Fibroblast of pulmonary artery (primary cell): ENCODE measurements around the gene PRAME.

Experiments
- DNase-seq: peaks from one replicate; pipeline ENCODE4 v3.0.0-alpha.2; 2010; ENCODE audit warnings: low read depth
- H3K4me3 ChIP-seq: replicated peaks from 2 replicates; pipeline ENCODE4 v1.5.1; 2011; ENCODE audit warnings: low read depth, mild to moderate bottlenecking, control low read depth, low read length, moderate library complexity
- TF ChIP-seq, protein P1 (sequence below): IDR thresholded peaks from 2 replicates; pipeline ENCODE4 v1.5.1; 2011; ENCODE audit warnings: mild to moderate bottlenecking, control low read depth, low read length, inconsistent platforms; ENCODE audit errors: missing control alignments

The PRAME gene

GRCh38 chr22:22571429-22571828, 12.4 kb upstream of the PRAME start:
- TF ChIP-seq, protein P1, sequence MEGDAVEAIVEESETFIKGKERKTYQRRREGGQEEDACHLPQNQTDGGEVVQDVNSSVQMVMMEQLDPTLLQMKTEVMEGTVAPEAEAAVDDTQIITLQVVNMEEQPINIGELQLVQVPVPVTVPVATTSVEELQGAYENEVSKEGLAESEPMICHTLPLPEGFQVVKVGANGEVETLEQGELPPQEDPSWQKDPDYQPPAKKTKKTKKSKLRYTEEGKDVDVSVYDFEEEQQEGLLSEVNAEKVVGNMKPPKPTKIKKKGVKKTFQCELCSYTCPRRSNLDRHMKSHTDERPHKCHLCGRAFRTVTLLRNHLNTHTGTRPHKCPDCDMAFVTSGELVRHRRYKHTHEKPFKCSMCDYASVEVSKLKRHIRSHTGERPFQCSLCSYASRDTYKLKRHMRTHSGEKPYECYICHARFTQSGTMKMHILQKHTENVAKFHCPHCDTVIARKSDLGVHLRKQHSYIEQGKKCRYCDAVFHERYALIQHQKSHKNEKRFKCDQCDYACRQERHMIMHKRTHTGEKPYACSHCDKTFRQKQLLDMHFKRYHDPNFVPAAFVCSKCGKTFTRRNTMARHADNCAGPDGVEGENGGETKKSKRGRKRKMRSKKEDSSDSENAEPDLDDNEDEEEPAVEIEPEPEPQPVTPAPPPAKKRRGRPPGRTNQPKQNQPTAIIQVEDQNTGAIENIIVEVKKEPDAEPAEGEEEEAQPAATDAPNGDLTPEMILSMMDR: no peak
- no peak for DNase-seq
- H3K4me3 ChIP-seq: no peak overlapping the region

GRCh38 chr22:22569218-22569617, 10.2 kb upstream of the PRAME start:
- no peak overlapping the region for H3K4me3 ChIP-seq
- TF ChIP-seq, protein P1: no peak
- DNase-seq: no peak

GRCh38 chr22:22565981-22566380, 6.9 kb upstream of the PRAME start:
- no peak overlapping the region for H3K4me3 ChIP-seq
- TF ChIP-seq, protein P1: no peak
- peak; percentile 62 for DNase-seq

DNA sequence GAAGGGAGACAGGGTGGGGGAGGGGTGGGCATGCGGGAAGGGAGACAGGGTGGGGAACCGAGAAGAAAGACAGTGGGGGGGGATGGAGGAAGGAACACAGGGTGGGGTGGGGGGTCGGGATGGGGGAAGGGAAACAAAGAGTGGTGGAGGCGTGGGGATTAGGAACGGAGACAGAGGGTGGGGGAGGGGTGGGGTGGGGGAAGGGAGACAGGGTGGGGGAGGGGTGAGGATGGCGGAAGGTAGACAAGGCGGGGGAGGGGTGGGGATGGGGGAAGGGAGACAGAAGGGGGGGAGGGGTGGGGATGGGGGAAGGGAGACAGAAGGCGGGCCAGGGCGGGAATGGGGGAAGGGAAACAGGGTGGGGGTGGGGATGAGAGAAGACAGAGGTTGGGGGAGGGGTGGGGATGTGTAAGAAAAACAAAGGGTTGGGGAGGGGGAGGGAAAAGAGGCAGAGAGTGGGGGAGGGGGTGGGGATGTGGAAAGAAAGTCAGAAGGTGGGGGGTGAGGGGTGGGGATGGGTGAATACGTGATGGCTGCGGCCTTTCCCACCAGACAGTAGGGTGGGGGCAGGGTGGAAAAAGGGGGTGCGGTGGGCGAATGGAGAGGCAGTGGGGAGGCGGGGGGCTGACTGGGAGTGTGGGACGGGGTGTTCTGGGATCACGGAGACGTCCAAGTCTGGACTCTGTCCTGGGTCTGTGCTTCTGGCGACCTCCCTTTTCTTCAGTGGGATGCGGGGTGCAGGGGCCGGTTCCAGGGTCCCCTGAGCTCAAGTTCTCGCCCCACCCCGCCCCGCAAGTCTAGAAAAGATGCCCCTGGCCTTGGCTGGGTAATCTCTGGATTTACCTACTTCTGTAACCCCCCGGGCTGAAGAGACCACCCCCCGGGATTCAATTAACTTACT, 744 bp downstream of the PRAME start:
- DNase-seq: no peak
- TF ChIP-seq, protein P1: no peak
- H3K4me3 ChIP-seq: no peak overlapping the region

GRCh38 chr22:22556995-22557925, 1.8 kb downstream of the PRAME start:
- no peak overlapping the region for H3K4me3 ChIP-seq
- DNase-seq: no peak
- TF ChIP-seq, protein P1: no peak

- TF ChIP-seq, protein P1: no peak
- H3K4me3 ChIP-seq: no peak overlapping the region
- no peak for DNase-seq
Observed at GRCh38 chr22:22556578-22556977, 2.5 kb downstream of the PRAME start.
